ENCODE measurements around the gene C2CD3. TPM values are rescaled to one million over a fixed set of nuclear protein-coding genes. Genes with fewer than 3 reads are reported as not detected.
"Not testable (repeated sequence)": the region's sequence is repeated elsewhere in the genome, so short reads cannot be mapped to it uniquely, and the experiment has no call there.

C2CD3 gene
- polyA plus RNA-seq, 3 donors = 21.6 to 26.6 (median 23.0) TPM

DNA sequence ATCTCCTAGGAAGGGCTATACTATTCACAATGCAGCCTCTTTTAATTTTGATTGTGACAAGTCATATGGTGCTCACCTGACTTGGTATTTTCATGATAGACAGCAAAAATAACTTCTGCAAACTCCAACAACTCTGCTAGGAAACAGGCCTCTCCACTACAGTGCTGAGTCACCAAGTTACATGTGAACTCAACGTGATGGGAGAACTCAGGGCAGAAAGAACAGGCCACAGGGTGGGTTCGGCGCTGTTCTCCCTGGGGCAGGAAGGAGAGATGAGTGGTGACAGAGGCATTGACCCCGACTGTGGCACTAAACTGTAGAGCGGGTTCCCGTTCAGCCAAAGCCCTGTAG is 85.3 kb downstream of the C2CD3 start:
- DNase-seq (ENCODE audit: extremely low read depth in 1 of 11, low read depth in 9 of 11, low spot score in 4 of 11) = no peak

DNA sequence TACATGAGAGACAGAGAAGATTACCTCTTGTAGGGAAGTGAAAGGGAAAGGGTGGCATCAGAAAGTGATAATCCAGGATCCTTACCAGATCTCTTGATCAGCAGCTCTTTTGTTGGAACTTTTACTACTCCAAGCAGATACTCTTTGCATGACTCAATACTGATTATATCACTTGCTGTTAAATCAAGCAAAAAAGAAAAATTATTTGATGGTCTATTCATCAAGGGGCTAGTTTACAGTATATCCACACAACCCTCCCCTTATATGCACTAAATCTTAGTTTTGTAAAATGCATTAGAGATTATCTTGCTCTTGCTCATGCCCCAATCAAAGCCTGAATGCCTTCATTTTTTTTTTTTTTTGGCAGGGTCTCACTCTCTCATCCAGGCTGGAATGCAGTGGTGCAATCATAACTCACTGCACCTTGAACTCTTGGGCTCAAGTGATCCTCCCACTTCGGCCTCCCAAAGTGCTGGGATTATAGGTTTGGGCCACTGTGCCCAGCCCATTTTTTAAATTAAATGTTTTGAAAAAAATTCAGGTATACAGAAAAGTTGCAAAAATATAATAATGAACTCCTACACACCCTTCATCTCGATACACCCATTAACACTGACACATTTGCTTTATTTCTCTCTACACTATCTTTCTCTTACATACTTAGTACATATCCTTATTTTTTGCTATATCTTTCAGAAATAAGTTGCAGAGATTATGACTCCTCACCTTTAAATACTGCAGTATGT is 85.8 kb downstream of the C2CD3 start:
- DNase-seq (ENCODE audit: extremely low read depth in 1 of 11, low read depth in 9 of 11, low spot score in 4 of 11) = no peak

DNA sequence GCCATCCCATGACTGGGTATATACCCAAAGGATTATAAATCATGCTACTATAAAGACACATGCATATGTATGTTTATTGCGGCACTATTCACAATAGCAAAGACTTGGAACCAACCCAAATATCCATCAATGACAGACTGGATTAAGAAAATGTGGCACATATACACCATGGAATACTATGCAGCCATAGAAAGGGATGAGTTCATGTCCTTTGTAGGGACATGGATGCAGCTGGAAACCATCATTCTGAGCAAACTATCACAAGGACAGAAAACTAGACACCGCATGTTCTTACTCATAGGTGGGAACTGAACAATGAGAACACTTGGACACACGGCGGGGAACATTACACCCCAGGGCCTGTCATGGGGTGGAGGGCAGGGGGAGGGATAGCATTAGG is 86.9 kb downstream of the C2CD3 start:
- DNase-seq (ENCODE audit: extremely low read depth in 1 of 11, low read depth in 9 of 11, low spot score in 4 of 11) = not testable (repeated sequence)

DNA sequence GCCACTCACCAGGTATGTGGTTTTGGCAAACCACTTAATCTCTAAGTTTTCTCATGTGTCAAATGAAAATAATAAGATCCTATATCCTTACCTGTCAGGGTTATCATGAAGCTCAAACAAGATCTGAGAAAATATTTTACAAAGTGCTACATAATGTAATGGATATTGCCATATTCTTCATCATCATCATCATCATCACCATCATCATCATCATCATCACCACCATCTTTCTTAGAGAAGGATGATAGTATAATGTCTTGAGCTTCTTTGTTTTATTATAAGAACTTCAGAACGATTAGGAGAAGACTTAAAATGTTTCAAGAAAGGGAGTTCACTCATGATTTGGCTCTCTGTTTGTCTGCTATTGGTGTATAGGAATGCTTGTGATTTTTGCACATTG is 89.4 kb downstream of the C2CD3 start:
- DNase-seq (ENCODE audit: extremely low read depth in 1 of 11, low read depth in 9 of 11, low spot score in 4 of 11) = no peak

DNA sequence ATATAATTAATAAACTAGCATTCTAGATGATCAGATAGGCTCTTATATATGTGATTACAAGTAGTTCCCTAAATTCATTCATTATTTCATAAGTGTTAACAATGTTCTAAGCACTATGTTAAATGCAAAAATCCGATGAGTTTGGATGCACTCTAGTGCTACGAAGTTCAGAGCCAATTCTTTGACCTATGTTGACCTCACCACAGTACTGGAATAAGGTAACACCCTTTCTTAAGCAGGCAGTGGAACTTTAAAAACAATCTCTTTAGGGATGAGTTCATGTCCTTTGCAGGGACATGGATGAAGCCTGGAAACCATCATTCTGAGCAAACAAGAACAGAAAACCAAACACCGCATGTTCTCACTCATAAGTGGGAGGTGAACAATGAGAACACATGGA is 93.6 kb downstream of the C2CD3 start:
- DNase-seq (ENCODE audit: extremely low read depth in 1 of 11, low read depth in 9 of 11, low spot score in 4 of 11) = no peak

DNA sequence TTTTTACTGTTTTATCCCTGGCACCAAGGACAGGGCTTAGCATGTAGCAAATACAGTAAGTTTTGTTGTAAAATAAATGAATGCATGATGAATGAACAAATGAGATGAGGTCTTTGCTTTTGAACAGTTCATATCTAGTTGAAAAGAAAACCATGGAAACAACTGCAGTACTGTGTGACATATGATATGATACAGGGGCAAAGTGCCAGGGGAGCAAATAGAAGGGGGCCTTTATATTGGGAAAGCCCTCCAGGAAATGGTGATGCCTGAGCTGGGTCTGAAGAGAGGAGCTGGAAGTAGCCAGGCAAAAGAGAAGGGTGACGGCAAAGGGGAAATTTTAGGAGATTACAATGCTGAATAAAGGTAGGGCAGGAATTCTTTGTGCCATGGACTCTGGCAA is 98.1 kb downstream of the C2CD3 start:
- DNase-seq (ENCODE audit: extremely low read depth in 1 of 11, low read depth in 9 of 11, low spot score in 4 of 11) = no peak

DNA sequence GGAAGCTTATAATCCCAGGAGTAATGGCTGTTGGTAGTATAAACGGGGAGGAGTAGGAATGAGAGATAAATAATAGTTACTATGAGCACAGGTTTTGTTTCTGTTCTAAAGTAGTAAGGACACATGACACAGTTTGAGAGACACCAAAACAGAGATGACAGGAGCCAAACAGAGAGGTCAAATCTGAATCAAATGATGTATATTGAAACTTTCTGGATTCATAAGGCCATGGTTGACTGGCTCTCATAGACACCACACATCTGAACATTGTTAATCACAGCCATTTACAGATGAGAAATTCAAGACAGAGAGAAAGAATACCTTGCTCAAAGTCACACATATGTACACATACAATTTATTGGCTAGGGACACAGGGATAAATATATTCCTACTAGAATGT is 98.5 kb downstream of the C2CD3 start:
- no peak for DNase-seq (ENCODE audit: extremely low read depth in 1 of 11, low read depth in 9 of 11, low spot score in 4 of 11)

DNA sequence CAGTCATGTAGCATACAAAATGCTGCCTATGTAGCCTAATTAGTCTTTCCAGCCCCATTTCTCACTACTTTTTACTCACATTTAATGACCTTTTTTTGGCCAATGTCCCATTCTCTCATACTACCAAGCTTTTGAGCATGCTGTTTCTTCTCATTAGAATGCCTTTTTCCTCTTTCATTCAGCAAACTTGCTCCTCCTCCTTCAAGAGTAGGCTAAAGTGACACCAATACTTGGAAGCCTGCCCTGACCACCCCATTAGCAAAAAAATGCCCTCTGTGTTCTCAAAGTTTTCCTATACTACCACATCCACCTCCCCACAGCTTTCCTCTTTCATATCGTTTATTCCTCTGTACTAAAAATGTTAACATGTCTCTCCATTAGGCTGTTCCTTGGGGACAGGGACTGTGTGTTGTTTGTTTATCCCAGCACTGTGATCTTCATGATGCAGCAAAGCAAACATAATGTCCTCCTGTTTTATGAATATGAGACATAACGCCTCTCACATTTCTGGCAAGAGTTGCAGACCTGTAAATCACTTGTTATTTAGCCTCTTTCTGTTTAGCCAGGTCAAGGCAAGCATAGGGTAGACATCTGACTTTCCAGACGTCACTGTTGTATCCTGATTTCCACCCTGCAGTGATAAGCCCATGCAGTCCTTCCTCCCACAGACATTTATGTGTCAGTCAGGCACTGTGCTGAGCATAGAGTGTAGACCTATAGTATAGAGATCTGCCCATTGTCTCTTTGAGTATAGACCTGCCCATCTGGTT is 99.9 kb downstream of the C2CD3 start:
- DNase-seq (ENCODE audit: extremely low read depth in 1 of 11, low read depth in 9 of 11, low spot score in 4 of 11) = peak in 5 of 11 donors; percentile 15 to 33 (median 25)

DNA sequence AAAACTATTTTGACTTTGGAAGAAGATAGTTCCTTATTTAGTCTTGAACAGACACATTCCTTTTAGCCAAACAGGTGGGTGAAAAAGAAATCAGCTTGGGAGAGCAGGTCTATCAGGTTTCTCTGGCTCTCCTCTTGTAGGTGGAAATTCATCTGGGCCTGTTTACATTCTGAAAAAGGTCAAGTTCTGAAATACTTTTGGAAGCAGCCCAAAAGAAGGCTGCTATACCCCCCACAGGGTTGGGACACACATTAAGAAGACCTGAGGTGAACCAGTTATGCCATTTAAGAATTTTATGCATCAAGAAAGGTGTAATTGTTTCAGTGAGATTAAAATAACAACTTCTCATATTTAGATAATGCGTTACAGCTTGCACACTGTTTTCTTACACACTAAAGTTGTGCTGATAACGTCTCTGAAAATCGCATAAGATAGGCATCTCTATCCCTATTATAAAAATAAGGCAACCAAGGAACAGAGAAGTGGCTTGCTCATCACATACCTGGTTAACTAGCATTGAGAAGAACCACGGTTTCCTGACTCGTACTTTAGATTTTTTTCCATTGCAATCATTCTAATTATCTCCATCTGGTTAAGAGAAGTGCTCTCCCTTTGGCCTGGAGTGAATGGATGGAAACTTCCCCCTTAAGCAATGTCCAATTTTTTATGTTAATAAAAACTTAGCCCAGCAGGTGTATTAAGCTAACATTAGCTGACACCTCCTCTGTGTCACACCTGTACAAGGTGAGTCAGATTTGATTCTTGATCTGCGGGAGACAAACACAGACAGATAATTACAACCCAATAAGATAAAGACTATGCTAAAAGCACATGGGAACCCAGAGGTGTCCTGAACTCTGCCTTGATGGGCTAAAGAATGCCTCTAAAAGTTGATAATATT is 101.4 kb downstream of the C2CD3 start:
- no peak for DNase-seq (ENCODE audit: extremely low read depth in 1 of 11, low read depth in 9 of 11, low spot score in 4 of 11)

DNA sequence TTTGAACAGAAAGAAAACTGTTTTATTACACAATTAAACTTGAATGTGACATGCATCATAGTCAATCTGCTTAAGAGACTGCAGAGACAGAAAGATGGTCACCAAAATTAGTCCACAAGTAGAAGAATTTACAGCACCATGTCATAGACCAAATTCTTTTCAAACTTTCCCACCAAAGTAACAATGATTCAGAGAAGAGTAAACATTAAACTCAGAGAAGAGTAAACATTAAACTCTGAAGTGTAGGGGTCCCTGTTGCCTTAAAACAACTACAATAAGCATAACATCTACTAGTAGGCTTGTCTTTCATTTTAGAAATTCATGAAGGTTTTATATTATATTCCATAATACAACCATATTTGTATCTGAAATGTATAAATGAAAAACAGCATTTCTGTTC is 104.1 kb downstream of the C2CD3 start:
- DNase-seq (ENCODE audit: extremely low read depth in 1 of 11, low read depth in 9 of 11, low spot score in 4 of 11) = not testable (repeated sequence)

DNA sequence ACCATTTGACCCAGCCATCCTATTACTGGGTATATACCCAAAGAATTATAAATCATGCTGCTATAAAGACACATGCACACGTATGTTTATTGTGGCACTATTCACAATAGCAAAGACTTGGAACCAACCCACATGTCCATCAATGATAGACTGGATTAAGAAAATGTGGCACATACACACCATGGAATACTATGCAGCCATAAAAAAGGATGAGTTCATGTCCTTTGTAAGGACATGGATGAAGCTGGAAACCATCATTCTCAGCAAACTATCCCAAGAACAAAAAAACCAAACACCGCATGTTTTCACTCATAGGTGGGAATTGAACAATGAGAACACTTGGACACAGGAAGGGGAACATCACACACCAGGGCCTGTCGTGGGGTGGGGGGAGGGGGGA is 105.3 kb downstream of the C2CD3 start:
- not testable (repeated sequence) for DNase-seq (ENCODE audit: extremely low read depth in 1 of 11, low read depth in 9 of 11, low spot score in 4 of 11)

DNA sequence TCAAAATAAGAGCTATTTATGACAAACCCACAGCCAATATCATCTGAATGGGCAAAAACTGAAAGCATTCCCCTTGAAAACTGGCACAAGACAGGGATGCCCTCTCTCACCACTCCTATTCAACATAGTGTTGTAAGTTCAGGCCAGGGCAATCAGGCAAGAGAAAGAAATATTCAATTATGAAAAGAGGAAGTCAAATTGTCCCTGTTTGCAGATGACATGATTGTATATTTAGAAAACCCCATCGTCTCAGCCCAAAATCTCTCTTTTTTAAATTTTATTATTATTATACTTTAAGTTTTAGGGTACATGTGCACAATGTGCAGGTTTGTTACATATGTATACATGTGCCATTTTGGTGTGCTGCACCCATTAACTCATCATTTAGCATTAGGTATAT is 107.2 kb downstream of the C2CD3 start:
- not testable (repeated sequence) for DNase-seq (ENCODE audit: extremely low read depth in 1 of 11, low read depth in 9 of 11, low spot score in 4 of 11)

DNA sequence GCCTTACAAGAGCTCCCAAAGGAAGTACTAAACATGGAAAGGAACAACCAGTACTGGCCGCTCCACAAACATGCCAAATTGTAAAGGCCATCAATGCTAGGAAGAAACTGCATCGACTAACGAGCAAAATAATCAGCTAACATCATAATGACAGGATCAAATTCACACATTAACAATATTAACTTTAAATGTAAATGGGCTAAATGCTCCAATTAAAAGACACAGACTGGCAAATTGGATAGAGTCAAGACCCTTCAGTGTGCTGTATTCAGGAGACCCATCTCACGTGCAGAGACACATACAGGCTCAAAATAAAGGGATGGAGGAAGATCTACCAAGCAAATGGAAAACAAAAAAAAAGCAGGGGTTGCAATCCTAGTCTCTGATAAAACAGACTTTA is 109.2 kb downstream of the C2CD3 start:
- DNase-seq (ENCODE audit: extremely low read depth in 1 of 11, low read depth in 9 of 11, low spot score in 4 of 11) = not testable (repeated sequence)

DNA sequence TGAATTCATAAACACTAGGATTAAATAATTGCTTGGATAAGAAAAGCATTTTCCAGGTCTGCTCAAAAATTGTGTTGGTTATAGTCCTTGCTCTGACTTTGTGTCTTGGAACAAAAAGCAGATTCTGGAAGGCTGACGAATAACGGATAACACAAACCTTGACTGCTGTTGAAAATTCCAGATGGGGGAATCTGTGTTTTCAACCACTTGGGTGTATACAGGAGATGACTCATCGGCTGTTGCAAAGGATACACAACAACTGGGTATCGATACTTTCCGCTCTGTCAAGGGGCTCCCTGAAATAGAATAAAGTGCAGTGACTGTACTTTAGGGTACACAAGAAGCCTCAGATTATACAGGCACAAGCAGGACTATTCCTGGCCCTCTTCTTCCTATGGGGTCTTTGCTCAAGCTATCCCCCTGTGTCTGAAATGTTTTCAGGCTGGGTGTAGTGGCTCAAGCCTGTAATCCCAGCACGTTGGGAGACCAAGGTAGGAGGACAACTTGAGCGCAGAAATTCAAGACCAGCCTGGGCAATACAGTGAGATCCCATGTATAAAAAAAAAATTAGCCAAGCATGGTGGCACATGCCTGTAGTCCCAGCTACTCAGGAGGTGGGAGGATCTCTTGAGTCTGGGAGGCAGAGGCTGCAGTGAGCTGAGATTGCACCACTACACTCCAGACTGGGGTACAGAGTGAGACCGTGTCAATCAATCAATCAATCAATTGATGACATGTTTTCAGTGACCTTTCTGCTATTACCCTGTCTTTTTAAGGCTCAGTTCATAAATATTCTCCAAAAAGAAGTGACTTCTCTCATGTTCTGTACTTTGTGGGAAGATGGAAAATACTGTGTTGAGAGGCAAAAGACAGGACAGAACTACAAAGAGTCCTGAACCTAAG is 113.3 kb downstream of the C2CD3 start:
- DNase-seq (ENCODE audit: extremely low read depth in 1 of 11, low read depth in 9 of 11, low spot score in 4 of 11) = no peak

DNA sequence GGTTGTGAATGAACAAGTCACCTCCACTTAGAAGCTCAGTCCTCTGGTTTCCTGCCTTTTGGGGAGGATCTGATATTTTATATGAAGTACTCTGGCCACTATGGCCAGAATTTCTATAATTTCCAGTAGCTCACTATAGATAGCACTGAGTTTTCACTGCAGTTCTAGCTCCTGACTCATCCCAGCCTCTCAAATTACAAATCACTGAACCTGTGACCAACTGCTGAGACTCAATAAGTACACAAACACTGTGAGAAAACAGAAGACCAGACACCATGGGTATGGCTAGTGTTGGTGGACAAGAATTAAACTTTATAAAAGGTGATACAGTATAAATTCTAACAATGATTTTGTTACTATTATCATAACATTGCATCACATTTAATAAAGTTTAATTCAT is 114.9 kb downstream of the C2CD3 start:
- DNase-seq (ENCODE audit: extremely low read depth in 1 of 11, low read depth in 9 of 11, low spot score in 4 of 11) = no peak

DNA sequence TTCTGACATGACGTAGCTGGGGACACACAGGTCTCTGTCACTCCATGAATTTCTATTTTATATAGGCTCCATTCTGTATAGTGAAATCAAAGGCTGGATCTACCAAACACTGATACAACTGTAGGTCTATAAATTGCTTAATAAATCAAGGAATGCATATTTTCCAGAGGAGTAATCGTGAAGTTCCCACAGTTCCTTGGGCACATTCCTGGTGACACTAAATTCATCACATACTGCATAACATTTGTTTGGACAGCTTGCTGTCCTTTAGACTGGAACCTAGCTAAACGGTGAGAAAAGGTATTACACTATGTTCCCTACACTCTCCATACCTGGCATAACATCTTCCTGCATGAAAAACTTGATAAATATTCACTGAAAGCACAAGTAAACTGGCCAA is 120.3 kb downstream of the C2CD3 start:
- DNase-seq (ENCODE audit: extremely low read depth in 1 of 11, low read depth in 9 of 11, low spot score in 4 of 11) = no peak

DNA sequence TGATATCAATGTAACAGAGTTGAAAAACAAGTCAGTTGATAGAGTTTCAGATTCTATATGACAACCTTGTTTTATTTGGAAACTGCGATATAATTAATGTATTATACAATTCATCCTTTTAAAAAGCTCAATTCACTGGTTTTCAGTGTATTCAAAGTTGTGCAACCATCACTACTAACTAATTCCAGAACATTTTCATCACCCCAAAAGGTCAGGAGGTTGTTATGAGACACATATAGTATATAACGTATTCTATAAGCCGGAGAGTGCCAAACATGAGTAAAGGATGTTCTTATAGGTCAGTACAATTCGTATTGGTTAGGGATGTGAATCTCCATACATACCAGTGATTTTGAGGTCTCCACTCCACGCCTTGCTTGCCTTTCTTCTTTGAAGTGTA is 121.8 kb downstream of the C2CD3 start:
- DNase-seq (ENCODE audit: extremely low read depth in 1 of 11, low read depth in 9 of 11, low spot score in 4 of 11) = no peak

DNA sequence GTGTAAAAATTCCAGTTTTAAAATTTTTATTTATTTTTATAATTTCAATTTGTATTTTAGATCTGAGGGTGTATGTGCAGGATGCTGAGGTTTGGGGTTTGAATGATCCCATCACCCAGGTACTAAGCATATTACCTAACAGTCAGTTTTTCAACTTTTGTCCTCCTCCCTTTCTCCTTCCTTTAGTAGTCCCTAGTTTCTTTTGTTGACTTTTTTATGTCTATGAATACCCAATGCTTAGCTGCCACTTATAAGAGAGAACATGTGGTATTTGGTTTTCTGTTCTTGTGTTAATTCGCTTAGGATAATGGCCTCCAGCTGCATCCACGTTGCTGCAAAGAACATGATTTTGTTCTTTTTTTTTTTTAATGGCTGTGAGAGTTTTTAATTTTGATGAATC is 126.3 kb downstream of the C2CD3 start:
- DNase-seq (ENCODE audit: extremely low read depth in 1 of 11, low read depth in 9 of 11, low spot score in 4 of 11) = no peak

DNA sequence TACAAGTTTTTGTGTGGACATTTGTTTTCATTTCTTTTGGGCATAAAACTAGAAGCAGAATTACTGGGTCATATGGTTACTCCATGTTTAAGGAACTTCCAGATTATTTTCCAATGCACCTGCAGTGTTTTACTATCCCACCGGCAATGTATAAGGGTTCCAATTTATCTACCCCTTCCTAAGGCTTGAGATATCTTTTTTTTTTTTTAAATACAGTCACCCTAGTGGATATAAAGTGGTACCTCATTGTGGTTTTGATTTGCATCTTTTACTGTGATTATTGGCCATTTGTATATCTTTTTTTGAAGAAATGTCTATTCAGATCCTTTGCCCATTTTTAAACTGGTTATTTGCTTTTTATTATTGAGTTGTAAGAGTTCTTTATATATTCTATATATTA is 127.4 kb downstream of the C2CD3 start:
- no peak for DNase-seq (ENCODE audit: extremely low read depth in 1 of 11, low read depth in 9 of 11, low spot score in 4 of 11)

Data from renal cortex interstitium (tissue), 11 donors.